Small intestine (tissue), 7 donors: ENCODE measurements around the gene SHISA6. TPM values are rescaled to one million over a fixed set of nuclear protein-coding genes. Genes with fewer than 3 reads are reported as not detected.
A peak's percentile ranks its signal among the peaks of the same experiment; 100 is the strongest.

Experiments used
- DNase-seq, 2 donors: peaks; one replicate each; pipeline versions ENCODE4 v3.0.0 to v3.0.0-alpha.2; 2013
- FAIRE-seq: peaks from 2 replicates; lab custom pipeline; 2012; peaks lifted over from hg19 to GRCh38; lab: Jason Lieb, UNC
- H3K27ac ChIP-seq, 3 donors: one replicate each; pipeline ENCODE4 v1.5.1; 2013; ENCODE audit warnings: low read length in 2 of 3, mild to moderate bottlenecking in 2 of 3, control low read depth in 1 of 3, inconsistent platforms in 1 of 3, low read depth in 1 of 3, moderate library complexity in 1 of 3
- H3K27me3 ChIP-seq, 3 donors: one replicate each; pipeline ENCODE4 v1.6.1; 2013; ENCODE audit warnings: low read length in 3 of 3, inconsistent platforms in 1 of 3; ENCODE audit not compliant: control insufficient read depth in 3 of 3, insufficient read depth in 3 of 3
- H3K36me3 ChIP-seq, 3 donors: one replicate each; pipeline ENCODE4 v1.6.1; 2013; ENCODE audit warnings: low read length in 3 of 3, inconsistent platforms in 1 of 3, low read depth in 1 of 3, mild to moderate bottlenecking in 1 of 3, moderate library complexity in 1 of 3; ENCODE audit not compliant: control insufficient read depth in 3 of 3, insufficient read depth in 2 of 3
- H3K4me1 ChIP-seq, 3 donors: one replicate each; pipeline ENCODE4 v1.6.1; 2013; ENCODE audit warnings: low read length in 2 of 3, inconsistent platforms in 1 of 3, low read depth in 1 of 3, mild to moderate bottlenecking in 1 of 3, moderate library complexity in 1 of 3; ENCODE audit not compliant: control insufficient read depth in 3 of 3, insufficient read depth in 2 of 3
- H3K4me3 ChIP-seq, 3 donors: one replicate each; pipeline ENCODE4 v1.5.1; 2013; ENCODE audit warnings: low read length in 3 of 3, control low read depth in 1 of 3, inconsistent platforms in 1 of 3, low read depth in 1 of 3, mild to moderate bottlenecking in 1 of 3, moderate library complexity in 1 of 3
- H3K9me3 ChIP-seq, 2 donors: one replicate each; pipeline ENCODE4 v1.6.1; 2013; ENCODE audit warnings: low read depth in 1 of 2, low read length in 1 of 2; ENCODE audit not compliant: control insufficient read depth in 2 of 2, insufficient read depth in 1 of 2
- WGBS, 3 donors: extraction: QIAGEN DNeasy Blood & Tissue Kit; methylation state at CpG; one replicate each; pipeline ENCODE4 v1.1.7; 2013; 5-methylcytosine and 5-hydroxymethylcytosine counted together
- polyA plus RNA-seq, 4 donors: library from polyadenylated mRNA; stranded (reverse) in 3 of 4; unstranded in 1 of 4; fragments of 200-250 nt in 3 of 4; fragments of 120-200 nt in 1 of 4; gene quantifications; one replicate each; pipeline versions ENCODE4 v1.2.1 to v1.2.3, GENCODE V29; 2013
- donor health status: healthy with polysubstance abuse.
- donor health status: control.
- donor health status: control.
- donor health status: Bipolar disorder and iron deficiency.
- donor health status: healthy.

The SHISA6 gene
- polyA plus RNA-seq, 4 donors: 0.04 to 0.24 TPM; not detected in 2

GRCh38 chr17:11492511-11492910, 251.5 kb downstream of the SHISA6 start:
- Histone ChIP-seq H3K4me3 (no peak overlapping the region), H3K9me3 (no peaks in the 10 kb centered on the region), H3K27ac (no peak overlapping the region), H3K27me3 (no peaks in the 10 kb centered on the region), H3K4me1 (no peaks in the 10 kb centered on the region), H3K36me3 (no peaks in the 10 kb centered on the region)
- FAIRE-seq (no peak), DNase-seq (no peak)
- WGBS, 3 donors: 80 to 88% (median 85%) methylated on average over 1 of the region's 1 CpG

- H3K27ac ChIP-seq: no peak overlapping the region
- no peak for DNase-seq
- no peaks in the 10 kb centered on the region for H3K4me1 ChIP-seq
- H3K9me3 ChIP-seq: no peaks in the 10 kb centered on the region
- FAIRE-seq: no peak
- H3K36me3 ChIP-seq: no peaks in the 10 kb centered on the region
- no peaks in the 10 kb centered on the region for H3K27me3 ChIP-seq
- H3K4me3 ChIP-seq: no peak overlapping the region
These were observed 252.9 kb downstream of the SHISA6 start for GRCh38 chr17:11493936-11494335.

- no peaks in the 10 kb centered on the region for H3K9me3 ChIP-seq
- no peak overlapping the region for H3K27ac ChIP-seq
- 58 to 81% (median 64%) methylated on average over 3 of the region's 3 CpGs for WGBS, 3 donors
- H3K36me3 ChIP-seq: no peaks in the 10 kb centered on the region
- DNase-seq (no peak), FAIRE-seq (no peak)
- no peak overlapping the region for H3K4me3 ChIP-seq
- no peaks in the 10 kb centered on the region for H3K4me1 ChIP-seq
- no peaks in the 10 kb centered on the region for H3K27me3 ChIP-seq
These were observed 254.6 kb downstream of the SHISA6 start for GRCh38 chr17:11495613-11496012.

- WGBS, 3 donors: 73 to 85% (median 82%) methylated on average over 3 of the region's 3 CpGs
- Histone ChIP-seq H3K4me1 (no peaks in the 10 kb centered on the region), H3K27ac (no peak overlapping the region), H3K4me3 (no peak overlapping the region), H3K9me3 (no peaks in the 10 kb centered on the region), H3K27me3 (no peaks in the 10 kb centered on the region), H3K36me3 (no peaks in the 10 kb centered on the region)
- FAIRE-seq: no peak
- no peak for DNase-seq
These were observed 258.9 kb downstream of the SHISA6 start for GRCh38 chr17:11499881-11500280.

- WGBS, 3 donors: 55 to 58% (median 57%) methylated on average over 9 of the region's 9 CpGs
- Histone ChIP-seq H3K27ac (no peak overlapping the region), H3K4me3 (no peak overlapping the region), H3K27me3 (no peaks in the 10 kb centered on the region), H3K9me3 (no peaks in the 10 kb centered on the region), H3K36me3 (no peaks in the 10 kb centered on the region), H3K4me1 (no peaks in the 10 kb centered on the region)
- no peak for FAIRE-seq
- DNase-seq: no peak
These were observed 262.5 kb downstream of the SHISA6 start for GRCh38 chr17:11503308-11504035.

GRCh38 chr17:11506635-11507034, 265.6 kb downstream of the SHISA6 start:
- FAIRE-seq (no peak), DNase-seq (peak in 1 of 2 donors; percentile 31)
- no peak overlapping the region for H3K27ac ChIP-seq

GRCh38 chr17:11511696-11512095, 270.7 kb downstream of the SHISA6 start:
- no peaks in the 10 kb centered on the region for H3K36me3 ChIP-seq
- FAIRE-seq (no peak), DNase-seq (peak in 1 of 2 donors; percentile 35)
- H3K9me3 ChIP-seq: no peaks in the 10 kb centered on the region
- no peaks in the 10 kb centered on the region for H3K27me3 ChIP-seq
- 10 to 41% (median 22%) methylated on average over 4 of the region's 4 CpGs for WGBS, 3 donors
- no peak overlapping the region for H3K27ac ChIP-seq
- H3K4me3 ChIP-seq: no peak overlapping the region
- H3K4me1 ChIP-seq: no peaks in the 10 kb centered on the region

More at GRCh38 chr17:11506635-11507034, 265.6 kb downstream of the SHISA6 start:
- no peaks in the 10 kb centered on the region for H3K9me3 ChIP-seq
- 3 to 9% (median 7%) methylated on average over 4 of the region's 4 CpGs for WGBS, 3 donors
- H3K4me1 ChIP-seq: no peaks in the 10 kb centered on the region
- H3K36me3 ChIP-seq: no peaks in the 10 kb centered on the region
- no peak overlapping the region for H3K4me3 ChIP-seq
- no peaks in the 10 kb centered on the region for H3K27me3 ChIP-seq

GRCh38 chr17:11514565-11514964, 273.6 kb downstream of the SHISA6 start:
- Histone ChIP-seq H3K9me3 (no peaks in the 10 kb centered on the region), H3K27me3 (no peaks in the 10 kb centered on the region), H3K36me3 (no peaks in the 10 kb centered on the region), H3K27ac (no peak overlapping the region), H3K4me3 (no peak overlapping the region), H3K4me1 (no peaks in the 10 kb centered on the region)
- WGBS, 3 donors: 56 to 66% (median 60%) methylated on average over 2 of the region's 2 CpGs
- DNase-seq: no peak
- FAIRE-seq: no peak
